GM06990 (cell line): ENCODE results near the gene HCN4.

ENCODE experiments used
- DNase-seq: peaks from one replicate; pipeline ENCODE4 v3.0.0-alpha.2; 2011; ENCODE audit not compliant: insufficient read length; ENCODE audit errors: extremely low read depth
- H3K27me3 ChIP-seq: replicated peaks from 2 replicates; pipeline ENCODE4 v1.6.0; 2011; ENCODE audit warnings: low read length; ENCODE audit not compliant: control insufficient read depth, insufficient read depth
- H3K36me3 ChIP-seq: 2 replicates; pipeline ENCODE4 v1.5.1; 2011; ENCODE audit warnings: low read length; ENCODE audit not compliant: control insufficient read depth, insufficient read depth
- H3K4me3 ChIP-seq: replicated peaks from 2 replicates; pipeline ENCODE4 v1.5.1; 2011; ENCODE audit warnings: low read depth, mild to moderate bottlenecking, control low read depth, low read length
- CTCF ChIP-seq: IDR thresholded peaks from 2 replicates; pipeline ENCODE4 v1.5.1; 2011; ENCODE audit warnings: low read length, control low read depth, mild to moderate bottlenecking, inconsistent platforms; ENCODE audit not compliant: insufficient read depth, poor library complexity, severe bottlenecking

HCN4 gene

GRCh38 chr15:73282567-73283365 lies 86.0 kb downstream of the HCN4 start:
- Histone ChIP-seq H3K36me3 (no peaks in the 10 kb centered on the region), H3K27me3 (no peaks in the 10 kb centered on the region; the same call in 1 of the 2 replicates), H3K4me3 (no peak overlapping the region)
- TF ChIP-seq CTCF, result no peak
- DNase-seq, result no peak

- DNase-seq, result no peak
- Histone ChIP-seq H3K4me3 (no peak overlapping the region), H3K27me3 (no peaks in the 10 kb centered on the region; the same call in 1 of the 2 replicates), H3K36me3 (no peaks in the 10 kb centered on the region)
- no peak for TF ChIP-seq CTCF
These were observed 92.9 kb downstream of the HCN4 start for GRCh38 chr15:73275862-73276261.

- peak; percentile 67 for TF ChIP-seq CTCF
- Histone ChIP-seq H3K36me3 (no peaks in the 10 kb centered on the region), H3K4me3 (no peak overlapping the region), H3K27me3 (no peaks in the 10 kb centered on the region; the same call in 1 of the 2 replicates)
- no peak for DNase-seq
These were observed 95.4 kb downstream of the HCN4 start for GRCh38 chr15:73273181-73274002.

- Histone ChIP-seq H3K4me3 (no peak overlapping the region), H3K36me3 (no peaks in the 10 kb centered on the region), H3K27me3 (no peaks in the 10 kb centered on the region; the same call in 1 of the 2 replicates)
- TF ChIP-seq CTCF, result no peak
- no peak for DNase-seq
These were observed 98.2 kb downstream of the HCN4 start for GRCh38 chr15:73270366-73271097.
